HT-29 (cell line): ENCODE results near the gene RAD51B. TPM values are rescaled to one million over a fixed set of nuclear protein-coding genes. Genes with fewer than 3 reads are reported as not detected.
A peak's percentile ranks its signal among the peaks of the same experiment; 100 is the strongest.

ENCODE experiments used
- DNase-seq: peaks from one replicate; pipeline ENCODE4 v3.0.0-alpha.2; 2015; ENCODE audit warnings: low spot score
- total RNA-seq: library from RNA; depleted of rRNA; stranded (reverse); fragments of >200 nt; shearing (Covaris generic); gene quantifications from 2 replicates; pipeline ENCODE4 v1.2.3, GENCODE V29; 2014

Gene RAD51B
- total RNA-seq, 1 experiment from 2014 or later: 5.9 TPM

DNA sequence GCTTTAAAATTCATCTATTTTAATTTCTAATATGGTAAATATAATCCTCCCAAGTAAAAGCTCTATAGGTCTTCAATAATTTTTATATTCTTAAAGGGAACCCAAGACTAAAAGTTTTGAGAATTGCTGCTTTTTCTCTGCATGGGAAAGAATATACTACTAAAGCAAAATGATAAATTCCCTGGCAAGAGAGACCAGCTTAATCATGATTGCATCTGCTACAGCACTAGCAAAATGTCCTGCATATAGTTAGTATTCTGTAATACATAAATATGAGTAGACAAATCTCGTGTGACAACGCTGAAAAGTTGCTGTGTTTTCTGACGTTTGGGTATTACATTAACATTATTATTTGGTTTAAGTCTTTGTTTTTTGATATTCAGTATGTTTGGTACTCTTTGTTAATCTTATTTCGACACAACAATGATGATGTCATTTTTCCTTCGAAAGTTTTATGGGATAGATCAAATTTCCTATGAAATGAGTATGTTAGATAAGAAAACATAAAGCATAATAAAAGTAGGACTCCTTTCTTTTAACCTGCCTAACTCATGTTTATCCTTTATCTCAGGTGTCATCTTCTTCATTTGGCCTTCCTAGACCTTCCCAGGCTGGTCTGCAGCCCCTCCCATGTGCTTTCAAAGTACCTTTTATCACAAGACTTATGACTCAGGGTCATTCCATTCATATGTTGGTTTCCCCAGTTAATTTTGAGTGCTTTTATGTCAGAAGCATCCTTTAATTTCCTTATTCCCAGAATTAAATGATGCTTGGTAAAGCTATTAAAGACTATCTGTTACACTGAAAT, 321.9 kb downstream of the RAD51B start:
- peak; percentile 45 for DNase-seq

DNA sequence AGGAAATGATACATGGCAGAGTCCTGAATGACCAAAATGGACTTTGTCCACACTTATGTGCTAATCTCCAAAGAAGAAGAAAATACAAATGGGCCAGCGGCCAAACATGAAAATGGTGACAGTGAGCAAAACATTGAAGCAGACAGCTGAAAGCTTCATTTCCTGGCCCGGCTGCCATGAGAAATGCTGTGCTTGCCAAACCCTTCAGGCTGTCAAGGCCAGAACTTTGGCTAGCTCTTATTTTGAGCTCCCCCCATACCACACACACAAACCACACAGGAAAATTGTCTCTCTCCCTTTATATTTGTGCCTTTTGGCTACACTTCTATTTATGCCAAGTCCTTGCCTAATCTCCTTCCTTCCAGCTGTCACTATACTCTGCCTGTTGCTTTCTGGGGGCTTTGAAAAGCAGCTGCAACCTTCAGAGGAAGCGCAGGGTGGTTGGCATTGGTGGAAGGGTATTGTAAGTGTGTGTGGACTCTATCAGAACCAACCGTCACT, 323.8 kb downstream of the RAD51B start:
- DNase-seq: no peak

DNA sequence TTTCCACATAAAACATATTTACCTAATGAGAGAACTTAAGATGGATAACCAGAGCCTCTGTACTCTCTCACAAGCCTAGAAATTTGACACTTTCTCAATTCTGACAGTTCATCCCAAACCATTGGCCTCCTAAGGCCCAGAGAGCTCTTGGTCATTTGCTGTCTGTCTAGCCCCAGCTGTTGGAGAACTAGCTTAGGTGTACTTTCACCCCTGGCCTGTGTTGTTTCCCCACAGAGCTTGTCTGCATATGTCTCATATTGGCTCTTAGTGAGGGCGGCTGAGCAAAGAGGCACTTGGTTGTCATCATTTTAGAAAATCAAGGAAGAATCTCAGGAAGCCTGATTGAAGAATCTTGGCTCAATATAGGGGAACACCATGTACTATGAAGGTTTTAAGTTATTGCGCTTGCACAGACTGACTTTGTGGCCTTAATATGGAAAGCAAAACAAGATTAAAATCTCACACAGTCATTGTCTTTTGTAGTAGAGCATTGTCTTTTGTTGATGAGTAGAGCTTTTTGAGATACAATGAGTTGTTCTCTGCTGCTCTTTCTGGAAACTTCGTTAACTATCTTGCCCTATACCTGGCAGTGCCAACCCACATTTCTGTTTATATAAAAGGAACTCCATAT, 324.6 kb downstream of the RAD51B start:
- DNase-seq: no peak

DNA sequence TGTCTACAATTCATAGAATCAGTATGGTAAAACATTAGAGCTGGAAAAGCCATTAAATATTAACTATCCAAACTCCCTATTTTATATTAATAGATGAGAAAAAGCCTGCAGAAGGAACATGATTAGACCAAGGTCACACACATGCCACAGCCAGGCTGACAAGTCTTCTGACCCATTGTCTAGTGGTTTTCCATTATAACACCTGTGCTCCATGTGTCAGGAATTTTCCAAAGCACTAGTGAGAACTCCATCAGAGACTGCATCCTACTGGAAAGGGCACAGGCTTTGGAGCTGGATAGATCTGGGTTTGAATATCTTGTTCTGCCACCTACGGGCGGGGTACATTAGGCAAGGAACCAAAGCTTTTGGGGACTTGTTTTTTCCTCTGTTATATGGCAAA, 325.5 kb downstream of the RAD51B start:
- DNase-seq: no peak

DNA sequence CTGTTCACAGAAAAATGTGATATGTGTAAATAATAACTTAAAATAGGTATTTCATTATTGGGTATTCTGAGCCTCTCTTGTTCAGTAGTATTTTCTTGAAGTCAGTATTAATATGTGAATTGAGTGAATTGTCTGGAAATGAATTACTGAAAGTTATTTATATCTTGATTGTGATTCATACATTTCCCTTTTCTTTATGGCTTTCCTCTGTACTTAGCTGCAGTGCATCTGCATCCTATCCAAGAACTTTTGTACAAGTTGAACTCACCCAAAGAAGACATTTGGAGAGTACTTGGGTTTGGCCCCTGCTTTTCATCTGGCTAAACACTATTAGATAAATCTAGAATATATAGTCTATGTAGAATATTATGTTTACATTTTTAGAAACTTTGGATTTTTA, 326.0 kb downstream of the RAD51B start:
- DNase-seq: no peak

GRCh38 chr14:68146818-68147217, 327.2 kb downstream of the RAD51B start:
- peak; percentile 42 for DNase-seq

DNA sequence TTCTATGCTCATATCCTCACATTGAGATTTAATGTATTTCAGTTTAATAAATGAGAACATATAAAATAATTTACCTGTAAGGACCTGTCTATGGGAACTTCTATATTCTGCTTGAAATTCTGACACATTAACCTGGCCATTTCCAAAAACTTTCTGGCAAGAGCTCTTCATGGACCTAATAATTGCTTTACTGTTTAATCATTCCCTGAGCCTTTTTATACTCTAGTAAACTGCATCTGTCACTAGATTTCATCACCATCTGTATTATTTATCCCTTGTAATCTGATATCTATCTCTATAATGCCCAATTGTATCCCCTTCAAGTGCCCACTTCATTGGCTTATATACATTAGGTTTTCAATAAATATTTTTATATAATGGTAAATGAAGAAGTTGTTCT, 327.7 kb downstream of the RAD51B start:
- no peak for DNase-seq

DNA sequence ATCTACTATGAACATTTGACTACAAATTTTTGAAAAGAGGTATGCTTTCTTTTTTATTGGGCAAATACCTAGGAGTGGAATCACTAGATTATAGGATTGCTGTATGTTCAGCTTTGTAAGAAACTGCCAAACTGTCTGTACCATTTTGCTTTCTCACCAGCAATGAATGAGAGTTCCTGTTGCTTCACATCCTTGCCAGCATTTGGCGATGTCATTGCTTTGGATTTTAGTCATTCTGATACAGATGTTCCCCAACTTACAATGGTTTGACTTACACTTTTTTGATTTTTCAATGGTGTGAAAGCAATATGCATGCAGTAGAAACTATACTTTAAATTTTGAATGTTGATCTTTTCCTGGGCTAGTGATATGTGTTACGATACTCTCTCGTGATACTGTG, 328.7 kb downstream of the RAD51B start:
- DNase-seq: no peak

DNA sequence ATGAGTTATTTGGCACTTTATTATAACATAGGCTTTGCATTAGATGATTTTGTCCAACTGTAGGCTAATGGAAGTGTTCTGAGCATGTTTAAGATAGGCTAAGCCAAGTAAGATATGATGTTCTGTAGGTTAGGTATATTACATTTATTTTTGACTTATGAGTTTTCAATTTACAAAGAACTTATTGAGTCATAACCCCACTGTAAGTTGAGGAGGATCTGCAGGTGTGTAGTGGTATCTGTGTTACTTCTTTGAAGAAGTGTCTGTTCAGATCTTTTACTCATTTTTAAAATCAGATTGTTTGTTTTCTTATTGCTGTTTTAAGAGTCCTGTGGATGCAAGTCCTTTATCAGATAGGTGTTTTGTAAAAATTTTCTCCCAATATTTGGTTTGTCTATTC, 329.2 kb downstream of the RAD51B start:
- no peak for DNase-seq

DNA sequence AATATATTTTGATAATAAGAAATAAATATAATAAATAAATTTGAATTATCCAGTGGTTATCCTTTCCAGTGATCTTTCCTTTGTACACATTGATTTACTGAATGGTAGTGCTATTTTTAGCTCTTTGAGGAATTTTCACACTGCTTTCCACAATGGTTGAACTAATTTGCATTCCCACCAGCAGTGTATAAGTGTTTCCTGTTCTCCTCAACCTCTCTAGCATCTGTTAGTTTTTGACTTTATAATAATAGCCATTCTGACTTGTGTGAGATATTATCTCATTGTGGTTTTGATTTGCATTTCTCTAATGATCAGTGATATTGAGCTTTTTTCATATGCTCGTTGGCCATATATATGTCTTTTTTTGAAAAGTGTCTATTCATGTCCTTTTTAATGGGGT, 333.7 kb downstream of the RAD51B start:
- no peak for DNase-seq

GRCh38 chr14:68154275-68154674, 334.7 kb downstream of the RAD51B start:
- DNase-seq: no peak

DNA sequence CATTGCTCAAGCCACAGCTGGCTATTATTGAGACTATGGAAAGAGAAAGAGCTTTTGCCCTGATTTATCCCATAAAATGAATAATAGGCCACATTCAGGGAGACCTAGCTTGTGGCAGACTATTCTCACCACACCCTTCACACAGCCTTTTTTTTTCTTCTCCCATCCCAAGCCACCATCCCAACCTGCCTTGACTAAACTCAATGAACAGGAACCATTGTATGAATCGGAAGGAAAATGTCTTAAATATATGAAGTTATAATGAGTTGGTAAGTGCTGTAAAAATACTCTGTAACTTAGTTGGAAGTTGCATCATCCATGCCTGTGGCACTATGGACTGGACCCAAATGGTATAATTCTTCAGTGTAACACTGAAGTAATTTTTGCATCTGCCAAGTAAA, 338.4 kb downstream of the RAD51B start:
- DNase-seq: no peak

DNA sequence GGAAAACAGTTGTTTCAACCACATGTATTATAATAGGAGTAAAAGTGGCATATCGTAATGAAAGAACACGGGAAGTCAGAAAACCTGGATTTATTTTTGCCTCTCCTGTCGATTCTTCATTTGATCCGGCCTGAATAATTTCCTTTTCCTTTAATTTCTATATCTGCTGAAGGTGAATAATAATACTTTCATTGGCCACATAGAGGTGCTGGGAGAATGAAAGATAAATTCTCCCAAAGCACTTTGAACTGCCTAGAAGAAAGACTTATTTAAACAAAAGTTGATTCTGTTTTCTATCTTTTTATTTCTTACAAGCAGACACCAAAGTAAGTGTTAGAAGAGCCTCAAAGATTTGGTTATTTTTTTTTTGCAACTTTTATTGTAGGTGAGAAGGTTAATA, 339.1 kb downstream of the RAD51B start:
- no peak for DNase-seq

GRCh38 chr14:68159701-68160633, 340.4 kb downstream of the RAD51B start:
- DNase-seq: no peak

GRCh38 chr14:68160779-68161546, 341.4 kb downstream of the RAD51B start:
- DNase-seq: no peak

- DNase-seq: no peak
Measured at GRCh38 chr14:68162887-68163286, 343.3 kb downstream of the RAD51B start.

- peak; percentile 77 for DNase-seq
Measured at GRCh38 chr14:68164711-68165113, 345.1 kb downstream of the RAD51B start.

GRCh38 chr14:68165274-68165843, 345.8 kb downstream of the RAD51B start:
- peak; percentile 55 for DNase-seq

GRCh38 chr14:68166731-68167382, 347.3 kb downstream of the RAD51B start:
- no peak for DNase-seq

GRCh38 chr14:68167383-68168087, 348.0 kb downstream of the RAD51B start:
- DNase-seq: peak; percentile 43
